ENCODE results near the gene GABRR3. TPM values are rescaled to one million over a fixed set of nuclear protein-coding genes. Genes with fewer than 3 reads are reported as not detected.

Gene GABRR3
- total and polyA plus RNA-seq, 2 experiments from 2014 or later: not detected

- Histone ChIP-seq H2AFZ (no peak overlapping the region), H3K27me3 (no peaks in the 10 kb centered on the region), H3K9me2 (replicated peaks; ENCODE audit: insufficient read depth) (no peaks in the 10 kb centered on the region), H4K20me1 (ENCODE audit: insufficient read depth, poor library complexity, severe bottlenecking) (no peaks in the 10 kb centered on the region), H3K4me2 (no peak overlapping the region), H3K79me2 (no peaks in the 10 kb centered on the region), H3K4me1 (ENCODE audit: insufficient read depth) (no peaks in the 10 kb centered on the region), H3K9me3 (ENCODE audit: low read depth) (no peaks in the 10 kb centered on the region), H3K36me3 (replicated peaks; ENCODE audit: insufficient read depth, low read depth) (no peaks in the 10 kb centered on the region), H3K27ac (peak overlapping the region; percentile 25), H3K4me3 (no peak overlapping the region)
- 58% methylated on average over 2 of the region's 2 CpGs for WGBS (ENCODE audit: low lambda C conversion rate, missing lambda C conversion rate)
- TF ChIP-seq CTCF (IDR thresholded peaks at IDR 0.05; ENCODE audit: poor library complexity): no peak
- TF ChIP-seq EZH2phosphoT487 (IDR thresholded peaks at IDR 0.05; ENCODE audit: low read depth, severe bottlenecking, unreplicated experiment): no peak
- no peak for TF ChIP-seq EZH2 (IDR thresholded peaks at IDR 0.05; ENCODE audit: borderline replicate concordance)
- no peak for DNase-seq (ENCODE audit: low spot score)
These were observed 51.1 kb downstream of the GABRR3 start for GRCh38 chr3:97983933-97984491.

- 82% methylated on average over 3 of the region's 3 CpGs for WGBS (ENCODE audit: low lambda C conversion rate, missing lambda C conversion rate)
- no peak for DNase-seq (ENCODE audit: low spot score)
These were observed 53.2 kb downstream of the GABRR3 start for GRCh38 chr3:97981886-97982285.

GRCh38 chr3:97979610-97980009 lies 55.5 kb downstream of the GABRR3 start:
- DNase-seq (ENCODE audit: low spot score): no peak
- Histone ChIP-seq H4K20me1 (ENCODE audit: insufficient read depth, poor library complexity, severe bottlenecking) (no peaks in the 10 kb centered on the region), H3K36me3 (replicated peaks; ENCODE audit: insufficient read depth, low read depth) (no peaks in the 10 kb centered on the region), H3K27ac (no peak overlapping the region), H3K27me3 (no peaks in the 10 kb centered on the region), H3K4me3 (no peak overlapping the region), H3K9me2 (replicated peaks; ENCODE audit: insufficient read depth) (no peaks in the 10 kb centered on the region), H3K4me2 (no peak overlapping the region), H3K4me1 (ENCODE audit: insufficient read depth) (no peaks in the 10 kb centered on the region), H2AFZ (no peak overlapping the region), H3K79me2 (no peaks in the 10 kb centered on the region), H3K9me3 (ENCODE audit: low read depth) (no peaks in the 10 kb centered on the region)
- TF ChIP-seq EZH2phosphoT487 (IDR thresholded peaks at IDR 0.05; ENCODE audit: low read depth, severe bottlenecking, unreplicated experiment): no peak
- no peak for TF ChIP-seq EZH2 (IDR thresholded peaks at IDR 0.05; ENCODE audit: borderline replicate concordance)
- no peak for TF ChIP-seq CTCF (IDR thresholded peaks at IDR 0.05; ENCODE audit: poor library complexity)
- 79% methylated on average over 3 of the region's 3 CpGs for WGBS (ENCODE audit: low lambda C conversion rate, missing lambda C conversion rate)

More at GRCh38 chr3:97981886-97982285, 53.2 kb downstream of the GABRR3 start:
- Histone ChIP-seq H4K20me1 (ENCODE audit: insufficient read depth, poor library complexity, severe bottlenecking) (no peaks in the 10 kb centered on the region), H2AFZ (no peak overlapping the region), H3K4me3 (no peak overlapping the region), H3K27ac (no peak overlapping the region), H3K9me2 (replicated peaks; ENCODE audit: insufficient read depth) (no peaks in the 10 kb centered on the region), H3K27me3 (no peaks in the 10 kb centered on the region), H3K36me3 (replicated peaks; ENCODE audit: insufficient read depth, low read depth) (no peaks in the 10 kb centered on the region), H3K4me1 (ENCODE audit: insufficient read depth) (no peaks in the 10 kb centered on the region), H3K79me2 (no peaks in the 10 kb centered on the region), H3K9me3 (ENCODE audit: low read depth) (no peaks in the 10 kb centered on the region), H3K4me2 (no peak overlapping the region)
- no peak for TF ChIP-seq CTCF (IDR thresholded peaks at IDR 0.05; ENCODE audit: poor library complexity)
- TF ChIP-seq EZH2phosphoT487 (IDR thresholded peaks at IDR 0.05; ENCODE audit: low read depth, severe bottlenecking, unreplicated experiment): no peak
- TF ChIP-seq EZH2 (IDR thresholded peaks at IDR 0.05; ENCODE audit: borderline replicate concordance): no peak
